Measurements from ENCODE around the gene HIBCH. TPM values are rescaled to one million over a fixed set of nuclear protein-coding genes. Genes with fewer than 3 reads are reported as not detected.

HIBCH gene
- total RNA-seq, 2 donors from 2014 or later: 31.4 to 34.4 TPM

DNA sequence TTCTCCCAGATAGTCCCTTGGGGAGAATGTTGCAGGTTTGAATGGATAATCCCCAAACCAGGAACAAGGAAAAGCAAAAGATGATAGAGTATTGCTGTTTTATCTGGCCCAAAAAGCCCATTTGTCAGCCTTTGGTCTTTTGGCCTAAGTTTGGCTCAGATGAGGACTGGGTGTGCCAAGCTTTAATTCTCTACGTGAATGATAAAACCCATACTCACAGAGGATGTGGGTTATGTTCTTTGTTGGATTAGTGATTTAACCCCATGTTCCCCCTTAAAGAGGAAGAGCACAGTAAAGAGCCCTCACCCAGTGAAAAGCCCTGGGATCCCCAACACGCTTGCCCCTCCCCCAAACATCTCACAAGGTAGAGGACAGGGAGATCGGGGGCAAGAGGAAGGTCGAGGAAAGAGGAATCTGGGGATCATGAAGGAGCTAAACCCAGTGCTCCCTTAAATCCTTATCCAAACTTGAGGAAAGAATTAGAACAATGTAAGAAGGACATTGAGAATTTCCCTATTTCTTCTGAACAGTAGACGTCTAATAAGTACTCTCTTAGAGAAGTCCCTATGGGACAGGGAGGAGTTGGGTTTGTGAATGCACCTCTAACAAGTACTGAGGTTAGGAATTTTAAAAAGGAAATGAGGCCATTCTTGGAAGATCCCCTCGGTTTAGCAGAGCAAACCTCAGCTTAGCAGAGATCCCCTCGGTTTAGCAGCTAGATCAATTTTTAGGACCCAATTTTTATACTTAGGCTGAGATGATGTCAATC, 105.0 kb downstream of the HIBCH start:
- H3K4me1 ChIP-seq (ENCODE audit: control insufficient read depth in 1 of 2, low read depth in 2 of 2): peaks cover 41 to 49% of the 10 kb centered on the region in 2 donors
- H3K36me3 ChIP-seq: no peaks in the 10 kb centered on the region
- H3K9me3 ChIP-seq: no peaks in the 10 kb centered on the region
- no peak for TF ChIP-seq CTCF (IDR thresholded peaks at IDR 0.05)
- no peak for DNase-seq (ENCODE audit: low spot score)
- H3K4me3 ChIP-seq: no peak overlapping the region
- H3K27me3 ChIP-seq (replicated peaks; ENCODE audit: insufficient read depth): no peaks in the 10 kb centered on the region
- no peak for ATAC-seq (ENCODE audit: insufficient number of reproducible peaks, low FRiP score, low read depth)
- peak overlapping the region; percentile 55 to 71 for H3K27ac ChIP-seq

DNA sequence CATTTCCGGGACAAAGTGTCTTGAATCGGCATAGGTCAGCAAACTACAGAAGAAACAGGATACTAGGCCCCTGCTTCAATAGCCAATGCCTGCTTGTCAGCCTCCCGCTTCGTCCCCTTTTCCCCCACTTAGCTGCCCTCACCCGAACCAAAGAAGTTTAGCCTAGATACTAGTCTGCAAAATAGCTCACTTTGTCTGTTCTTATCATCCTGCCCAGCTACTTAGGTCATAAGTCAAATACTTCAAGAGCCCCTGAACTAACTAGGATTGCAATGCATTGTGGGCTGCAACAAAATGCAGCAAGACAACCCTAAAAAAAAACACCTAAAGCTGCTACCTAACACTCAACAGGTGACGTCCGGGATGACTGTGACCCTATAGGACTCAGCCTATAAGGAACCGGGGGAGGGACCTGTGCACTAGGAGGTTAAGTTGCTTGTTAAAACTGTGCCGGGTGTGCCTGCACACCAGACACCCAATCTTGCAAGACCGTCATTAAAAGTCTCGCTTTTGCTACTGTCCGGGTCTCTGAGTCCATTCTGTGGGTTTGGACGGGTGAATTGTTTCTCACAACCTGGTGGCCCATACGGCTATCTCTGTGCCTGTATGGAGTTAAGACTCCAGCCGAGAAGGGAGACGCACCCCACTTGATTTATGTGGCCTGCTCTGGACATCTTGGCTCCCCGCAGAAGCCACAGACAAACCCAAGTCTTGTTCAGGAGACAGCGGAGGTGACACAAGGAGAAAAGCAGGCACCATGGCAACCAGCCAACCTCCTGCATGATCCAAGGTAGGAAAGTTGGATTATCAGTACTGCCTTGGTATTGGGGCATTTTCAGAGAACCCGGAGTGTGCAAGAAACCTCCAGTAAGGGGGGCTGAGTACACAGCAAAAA, 105.9 kb downstream of the HIBCH start:
- Histone ChIP-seq H3K4me3 (peak overlapping the region; percentile 6), H3K4me1 (ENCODE audit: control insufficient read depth in 1 of 2, low read depth in 2 of 2) (peaks cover 41 to 49% of the 10 kb centered on the region in 2 donors), H3K9me3 (no peaks in the 10 kb centered on the region), H3K36me3 (no peaks in the 10 kb centered on the region), H3K27ac (peak overlapping the region; percentile 55 to 71), H3K27me3 (replicated peaks; ENCODE audit: insufficient read depth) (no peaks in the 10 kb centered on the region)
- DNase-seq (ENCODE audit: low spot score) (no peak), ATAC-seq (ENCODE audit: insufficient number of reproducible peaks, low FRiP score, low read depth) (no peak)
- TF ChIP-seq CTCF (IDR thresholded peaks at IDR 0.05): no peak

GRCh38 chr2:190210471-190210870, 109.2 kb downstream of the HIBCH start:
- no peak for TF ChIP-seq CTCF (IDR thresholded peaks at IDR 0.05)
- H3K27ac ChIP-seq: no peak overlapping the region
- ATAC-seq (ENCODE audit: insufficient number of reproducible peaks, low FRiP score, low read depth): no peak
- H3K4me3 ChIP-seq: no peak overlapping the region
- no peak for DNase-seq (ENCODE audit: low spot score)
- no peaks in the 10 kb centered on the region for H3K36me3 ChIP-seq
- H3K9me3 ChIP-seq: no peaks in the 10 kb centered on the region
- peaks cover 26 to 31% of the 10 kb centered on the region in 2 donors for H3K4me1 ChIP-seq (ENCODE audit: control insufficient read depth in 1 of 2, low read depth in 2 of 2)
- H3K27me3 ChIP-seq (replicated peaks; ENCODE audit: insufficient read depth): no peaks in the 10 kb centered on the region

GRCh38 chr2:190209559-190209958, 110.1 kb downstream of the HIBCH start:
- Histone ChIP-seq H3K36me3 (no peaks in the 10 kb centered on the region), H3K4me1 (ENCODE audit: control insufficient read depth in 1 of 2, low read depth in 2 of 2) (peaks cover 17 to 22% of the 10 kb centered on the region in 2 donors), H3K27ac (no peak overlapping the region), H3K9me3 (no peaks in the 10 kb centered on the region), H3K27me3 (replicated peaks; ENCODE audit: insufficient read depth) (no peaks in the 10 kb centered on the region), H3K4me3 (no peak overlapping the region)
- no peak for TF ChIP-seq CTCF (IDR thresholded peaks at IDR 0.05)
- DNase-seq (ENCODE audit: low spot score) (no peak), ATAC-seq (ENCODE audit: insufficient number of reproducible peaks, low FRiP score, low read depth) (no peak)

GRCh38 chr2:190207930-190208329, 111.7 kb downstream of the HIBCH start:
- DNase-seq (ENCODE audit: low spot score) (no peak), ATAC-seq (ENCODE audit: insufficient number of reproducible peaks, low FRiP score, low read depth) (no peak)
- Histone ChIP-seq H3K36me3 (no peaks in the 10 kb centered on the region), H3K9me3 (no peaks in the 10 kb centered on the region), H3K4me3 (no peak overlapping the region), H3K4me1 (ENCODE audit: control insufficient read depth in 1 of 2, low read depth in 2 of 2) (peaks cover 5 to 6% of the 10 kb centered on the region in 2 donors), H3K27ac (no peak overlapping the region), H3K27me3 (replicated peaks; ENCODE audit: insufficient read depth) (no peaks in the 10 kb centered on the region)
- TF ChIP-seq CTCF (IDR thresholded peaks at IDR 0.05): no peak

All from thoracic aorta (tissue), 2 donors.